ENCODE results near the gene PRSS21. TPM values are rescaled to one million over a fixed set of nuclear protein-coding genes. Genes with fewer than 3 reads are reported as not detected.

Gene PRSS21
- total RNA-seq, 6 experiments from 2014 or later = not detected

DNA sequence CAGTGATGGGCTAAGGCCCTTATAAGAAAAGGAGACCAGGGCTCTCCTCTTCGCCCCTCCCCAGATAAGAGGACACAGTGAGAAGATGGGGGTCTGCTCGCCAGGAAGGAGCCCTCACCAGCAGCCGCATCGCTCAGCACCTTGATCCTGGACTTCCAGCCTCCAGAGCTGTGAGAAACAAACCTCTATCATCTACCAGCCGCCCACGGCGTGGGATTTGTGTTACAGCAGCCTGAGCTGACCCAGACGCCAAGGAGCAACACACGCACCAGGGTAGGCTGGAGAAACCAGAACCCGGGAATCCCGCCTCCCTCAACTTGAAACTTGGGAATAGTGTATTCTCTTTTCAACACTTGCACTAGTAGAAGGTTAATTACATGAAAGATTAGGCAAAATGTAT lies 8.9 kb downstream of the PRSS21 start:
- intact Hi-C loops (cut with DNase I) = no loop called here
- H3K4me1 ChIP-seq = no peaks in the 10 kb centered on the region
- ATAC-seq (no peak), DNase-seq (peak in 1 of 3 donors; percentile 12)
- TF ChIP-seq, protein P1, sequence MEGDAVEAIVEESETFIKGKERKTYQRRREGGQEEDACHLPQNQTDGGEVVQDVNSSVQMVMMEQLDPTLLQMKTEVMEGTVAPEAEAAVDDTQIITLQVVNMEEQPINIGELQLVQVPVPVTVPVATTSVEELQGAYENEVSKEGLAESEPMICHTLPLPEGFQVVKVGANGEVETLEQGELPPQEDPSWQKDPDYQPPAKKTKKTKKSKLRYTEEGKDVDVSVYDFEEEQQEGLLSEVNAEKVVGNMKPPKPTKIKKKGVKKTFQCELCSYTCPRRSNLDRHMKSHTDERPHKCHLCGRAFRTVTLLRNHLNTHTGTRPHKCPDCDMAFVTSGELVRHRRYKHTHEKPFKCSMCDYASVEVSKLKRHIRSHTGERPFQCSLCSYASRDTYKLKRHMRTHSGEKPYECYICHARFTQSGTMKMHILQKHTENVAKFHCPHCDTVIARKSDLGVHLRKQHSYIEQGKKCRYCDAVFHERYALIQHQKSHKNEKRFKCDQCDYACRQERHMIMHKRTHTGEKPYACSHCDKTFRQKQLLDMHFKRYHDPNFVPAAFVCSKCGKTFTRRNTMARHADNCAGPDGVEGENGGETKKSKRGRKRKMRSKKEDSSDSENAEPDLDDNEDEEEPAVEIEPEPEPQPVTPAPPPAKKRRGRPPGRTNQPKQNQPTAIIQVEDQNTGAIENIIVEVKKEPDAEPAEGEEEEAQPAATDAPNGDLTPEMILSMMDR (IDR thresholded peaks at IDR 0.05) = no peak
- TF ChIP-seq POLR2A (IDR thresholded peaks at IDR 0.05) = no peak
- no peaks in the 10 kb centered on the region for H3K36me3 ChIP-seq
- WGBS (ENCODE audit: insufficient coverage, low coverage, low lambda C conversion rate, missing lambda C conversion rate) = 83% methylated on average over 5 of the region's 11 CpGs
- H3K4me3 ChIP-seq = no peak overlapping the region
- H3K9me3 ChIP-seq = no peaks in the 10 kb centered on the region
- no peak overlapping the region for H3K27ac ChIP-seq
- no peaks in the 10 kb centered on the region for H3K27me3 ChIP-seq

DNA sequence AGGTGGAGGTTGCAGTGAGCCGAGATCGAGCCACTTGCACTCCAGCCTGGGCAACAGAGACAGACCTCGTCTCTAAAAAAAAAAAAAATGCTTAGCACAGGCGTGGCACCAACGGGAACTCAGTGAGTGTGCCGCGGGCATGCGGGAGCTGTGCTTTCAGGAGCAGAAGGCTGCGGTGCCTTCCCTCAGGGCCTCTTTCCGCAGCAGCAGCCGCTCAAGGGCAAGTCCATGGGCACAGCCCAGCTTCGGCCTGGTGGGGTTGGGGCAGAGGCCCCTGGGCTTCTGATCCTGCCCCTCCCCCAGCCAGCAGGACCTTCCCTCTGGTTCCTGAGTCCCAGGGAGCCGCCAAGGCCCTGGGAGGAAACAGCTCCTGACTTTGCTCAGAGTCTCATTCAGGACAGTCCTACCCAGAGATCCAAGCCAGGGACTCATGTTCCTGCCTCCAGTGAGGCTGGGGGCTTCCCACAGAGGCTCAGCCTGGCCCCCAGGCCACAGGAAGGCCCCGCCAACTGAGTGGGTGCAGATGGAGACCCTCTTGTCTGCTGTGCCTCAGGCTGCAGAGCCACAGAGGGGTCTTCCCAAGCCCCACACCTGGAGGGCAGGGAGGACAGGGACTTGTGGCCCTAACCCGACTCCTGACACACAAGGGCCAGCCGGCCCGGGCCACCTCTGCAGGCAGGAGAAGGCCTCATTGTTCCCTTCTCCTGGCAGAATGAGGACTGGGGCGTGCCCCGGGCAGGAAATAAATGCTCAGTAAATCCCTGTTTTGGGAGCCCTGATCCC lies 9.7 kb downstream of the PRSS21 start:
- Histone ChIP-seq H3K36me3 (no peaks in the 10 kb centered on the region), H3K27ac (no peak overlapping the region), H3K4me1 (no peaks in the 10 kb centered on the region), H3K9me3 (no peaks in the 10 kb centered on the region), H3K27me3 (no peaks in the 10 kb centered on the region), H3K4me3 (no peak overlapping the region)
- 66% methylated on average over 5 of the region's 19 CpGs for WGBS (ENCODE audit: insufficient coverage, low coverage, low lambda C conversion rate, missing lambda C conversion rate)
- intact Hi-C loops (cut with DNase I) = no loop called here
- ATAC-seq (no peak), DNase-seq (peak in 1 of 3 donors; percentile 35)
- TF ChIP-seq, protein P1 (IDR thresholded peaks at IDR 0.05) = no peak
- TF ChIP-seq POLR2A (IDR thresholded peaks at IDR 0.05) = no peak

DNA sequence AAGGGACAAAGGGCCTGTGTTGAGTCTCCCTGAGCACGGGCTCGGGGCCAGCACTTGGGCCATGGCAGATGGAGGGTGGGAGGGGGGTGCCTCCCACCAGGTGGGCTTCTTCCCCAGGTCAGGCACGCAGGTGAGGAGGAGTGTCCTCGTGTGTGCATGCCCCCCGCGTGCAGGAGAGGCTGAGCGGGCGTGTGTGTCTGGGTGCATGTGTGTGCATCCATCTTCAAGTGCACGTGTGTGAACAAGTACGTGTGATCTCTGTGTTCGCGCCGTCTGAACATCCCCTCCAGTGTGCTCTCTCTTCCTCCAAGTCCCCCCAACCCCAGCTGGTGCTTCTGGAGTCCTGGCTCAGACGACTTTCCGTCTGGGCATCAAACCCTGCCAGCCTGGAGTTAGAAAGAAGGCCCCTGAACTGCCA lies 10.3 kb downstream of the PRSS21 start:
- no peaks in the 10 kb centered on the region for H3K36me3 ChIP-seq
- no peaks in the 10 kb centered on the region for H3K4me1 ChIP-seq
- no peak for TF ChIP-seq POLR2A (IDR thresholded peaks at IDR 0.05)
- TF ChIP-seq, protein P1 (IDR thresholded peaks at IDR 0.05) = no peak
- WGBS (ENCODE audit: insufficient coverage, low coverage, low lambda C conversion rate, missing lambda C conversion rate) = no CpG with 5 or more reads among the region's 15 CpGs
- H3K27me3 ChIP-seq = no peaks in the 10 kb centered on the region
- H3K9me3 ChIP-seq = no peaks in the 10 kb centered on the region
- no peak for ATAC-seq
- peak in 1 of 3 donors; percentile 29 for DNase-seq
- H3K27ac ChIP-seq = no peak overlapping the region
- intact Hi-C loops (cut with DNase I) = no loop called here
- H3K4me3 ChIP-seq = no peak overlapping the region

DNA sequence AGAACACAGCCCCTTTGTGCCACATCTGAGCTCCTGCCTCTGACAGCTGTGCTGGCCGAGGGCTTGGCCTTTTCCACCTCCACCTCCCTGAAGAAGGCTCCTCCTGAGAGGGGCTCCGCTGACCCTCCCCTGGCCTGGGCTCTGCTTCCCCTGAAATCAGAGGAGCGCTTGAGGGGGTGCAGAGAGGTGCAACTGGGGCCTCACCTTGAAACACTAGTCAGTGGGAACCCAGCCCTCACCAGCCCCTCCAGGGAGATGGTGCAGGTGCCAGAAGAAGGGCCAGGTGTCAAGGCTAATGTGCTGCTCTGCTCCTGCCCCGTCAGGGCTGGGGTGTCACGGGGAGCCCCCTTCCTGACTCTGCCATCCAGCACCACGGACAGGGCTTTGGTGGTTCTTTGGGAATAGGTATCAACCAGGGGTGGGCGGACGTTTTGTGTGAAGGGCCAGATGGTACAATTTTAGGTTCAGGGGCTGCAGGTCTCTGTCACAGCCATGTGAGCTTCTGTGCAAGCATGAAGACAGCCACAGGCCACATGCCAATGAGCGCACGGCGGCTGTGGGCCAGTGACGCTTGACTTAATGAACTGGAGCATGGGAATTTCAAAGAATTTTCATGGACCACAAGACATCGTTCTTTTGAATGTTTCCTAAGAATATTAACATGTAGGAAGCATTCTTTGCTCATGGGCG lies 10.9 kb downstream of the PRSS21 start:
- Histone ChIP-seq H3K27me3 (no peaks in the 10 kb centered on the region), H3K4me3 (no peak overlapping the region), H3K27ac (no peak overlapping the region), H3K36me3 (no peaks in the 10 kb centered on the region), H3K9me3 (no peaks in the 10 kb centered on the region), H3K4me1 (no peaks in the 10 kb centered on the region)
- ATAC-seq (no peak), DNase-seq (peak in 1 of 3 donors; percentile 30)
- TF ChIP-seq POLR2A (IDR thresholded peaks at IDR 0.05) = no peak
- TF ChIP-seq, protein P1 (IDR thresholded peaks at IDR 0.05) = no peak
- 70% methylated on average over 7 of the region's 14 CpGs for WGBS (ENCODE audit: insufficient coverage, low coverage, low lambda C conversion rate, missing lambda C conversion rate)
- intact Hi-C loops (cut with DNase I) = no loop called here
